ENCODE measurements around the gene RBM3. TPM values are rescaled to one million over a fixed set of nuclear protein-coding genes. Genes with fewer than 3 reads are reported as not detected.
A peak's percentile ranks its signal among the peaks of the same experiment; 100 is the strongest.

Gene RBM3
- polyA plus RNA-seq, 3 donors = 187 to 302 (median 203) TPM

DNA sequence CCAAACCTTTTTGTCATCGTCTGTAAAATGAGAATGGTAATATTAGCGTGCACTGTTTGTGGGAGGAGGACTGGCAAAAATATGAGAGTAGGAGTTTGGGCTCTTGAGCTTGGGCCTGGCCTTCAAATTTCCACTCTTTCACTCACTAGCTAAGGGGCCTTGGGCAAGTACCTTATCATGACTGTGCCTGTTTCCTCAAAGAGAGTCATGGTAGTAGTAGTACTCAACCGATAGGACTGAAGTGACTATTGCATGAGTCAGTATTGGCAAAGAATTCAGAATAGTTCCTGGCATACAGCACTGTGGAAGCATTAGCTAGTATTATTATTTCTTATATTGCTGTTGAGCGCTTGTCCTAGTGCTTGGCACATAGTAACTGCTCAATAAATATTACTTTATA, 16.0 kb upstream of the RBM3 start:
- Histone ChIP-seq H3K4me1 (ENCODE audit: control insufficient read depth in 1 of 2, insufficient read depth in 2 of 2, low read length in 2 of 2) (no peaks in the 10 kb centered on the region), H3K4me3 (replicated peaks in 1 of 3; ENCODE audit: low read depth in 2 of 3, low read length in 3 of 3) (no peak overlapping the region), H2AFZ (ENCODE audit: insufficient read depth, low read depth, low read length, poor library complexity, severe bottlenecking) (no peak overlapping the region), H3K9ac (ENCODE audit: insufficient read depth, low read length, poor library complexity, severe bottlenecking) (no peak overlapping the region), H3K36me3 (replicated peaks in 1 of 2; ENCODE audit: control insufficient read depth in 1 of 2, insufficient read depth in 2 of 2, low read length in 2 of 2) (peaks cover 34 to 63% of the 10 kb centered on the region in 2 donors), H3K27me3 (ENCODE audit: control insufficient read depth in 2 of 2, insufficient read depth in 2 of 2, low read length in 2 of 2) (no peaks in the 10 kb centered on the region), H3K4me2 (replicated peaks; ENCODE audit: extremely low read depth, low read length, poor library complexity, severe bottlenecking) (no peak overlapping the region), H3K27ac (ENCODE audit: low read depth in 1 of 2, low read length in 2 of 2) (no peak overlapping the region), H4K20me1 (ENCODE audit: insufficient read depth, low read length) (no peaks in the 10 kb centered on the region), H3K9me3 (replicated peaks in 1 of 2; ENCODE audit: control insufficient read depth in 1 of 2, insufficient read depth in 1 of 2, low read length in 2 of 2) (no peaks in the 10 kb centered on the region), H3K79me2 (ENCODE audit: insufficient read depth, low read length) (no peaks in the 10 kb centered on the region)
- TF ChIP-seq, protein P1, sequence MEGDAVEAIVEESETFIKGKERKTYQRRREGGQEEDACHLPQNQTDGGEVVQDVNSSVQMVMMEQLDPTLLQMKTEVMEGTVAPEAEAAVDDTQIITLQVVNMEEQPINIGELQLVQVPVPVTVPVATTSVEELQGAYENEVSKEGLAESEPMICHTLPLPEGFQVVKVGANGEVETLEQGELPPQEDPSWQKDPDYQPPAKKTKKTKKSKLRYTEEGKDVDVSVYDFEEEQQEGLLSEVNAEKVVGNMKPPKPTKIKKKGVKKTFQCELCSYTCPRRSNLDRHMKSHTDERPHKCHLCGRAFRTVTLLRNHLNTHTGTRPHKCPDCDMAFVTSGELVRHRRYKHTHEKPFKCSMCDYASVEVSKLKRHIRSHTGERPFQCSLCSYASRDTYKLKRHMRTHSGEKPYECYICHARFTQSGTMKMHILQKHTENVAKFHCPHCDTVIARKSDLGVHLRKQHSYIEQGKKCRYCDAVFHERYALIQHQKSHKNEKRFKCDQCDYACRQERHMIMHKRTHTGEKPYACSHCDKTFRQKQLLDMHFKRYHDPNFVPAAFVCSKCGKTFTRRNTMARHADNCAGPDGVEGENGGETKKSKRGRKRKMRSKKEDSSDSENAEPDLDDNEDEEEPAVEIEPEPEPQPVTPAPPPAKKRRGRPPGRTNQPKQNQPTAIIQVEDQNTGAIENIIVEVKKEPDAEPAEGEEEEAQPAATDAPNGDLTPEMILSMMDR (IDR thresholded peaks at IDR 0.05) = no peak
- Mint-ChIP-seq H3K36me3 (peaks cover 49 to 56% of the 10 kb centered on the region in 2 donors), H3K4me3 (no peak overlapping the region), H3K27me3 (ENCODE audit: low read depth in 3 of 3) (peaks cover 0 to 11% (median 0%) of the 10 kb centered on the region in 3 donors), H3K9me3 (peaks cover 0 to 4% (median 0%) of the 10 kb centered on the region in 7 donors), H3K27ac (peak overlapping the region in 1 of 7 donors; percentile 63), H3K4me1 (no peaks in the 10 kb centered on the region)
- peak in 1 of 3 donors; percentile 11 for DNase-seq
- intact Hi-C loops (cut with micrococcal nuclease) = no loop called here
- no CpG with 5 or more reads among the region's 4 CpGs for WGBS (ENCODE audit: insufficient coverage)

DNA sequence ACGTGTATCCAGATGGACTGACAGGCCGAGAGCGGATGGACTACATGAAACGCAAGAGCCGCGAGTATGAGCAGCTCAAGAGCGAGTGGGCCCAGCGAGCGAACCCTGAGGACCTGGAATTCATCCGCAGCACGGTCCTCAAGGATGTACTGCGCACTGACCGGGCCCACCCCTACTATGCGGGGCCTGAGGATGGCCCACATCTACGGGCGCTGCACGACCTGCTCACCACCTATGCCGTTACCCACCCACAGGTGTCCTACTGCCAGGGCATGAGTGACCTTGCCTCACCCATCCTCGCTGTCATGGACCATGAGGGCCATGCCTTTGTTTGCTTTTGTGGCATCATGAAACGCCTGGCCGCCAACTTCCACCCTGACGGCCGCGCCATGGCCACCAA, 14.6 kb upstream of the RBM3 start:
- Mint-ChIP-seq H3K36me3 (peaks cover 51 to 54% of the 10 kb centered on the region in 2 donors), H3K27me3 (ENCODE audit: low read depth in 3 of 3) (peaks cover 0 to 8% (median 0%) of the 10 kb centered on the region in 3 donors), H3K4me1 (no peaks in the 10 kb centered on the region), H3K4me3 (no peak overlapping the region), H3K27ac (no peak overlapping the region), H3K9me3 (peaks cover 0 to 4% (median 2%) of the 10 kb centered on the region in 7 donors)
- Histone ChIP-seq H2AFZ (ENCODE audit: insufficient read depth, low read depth, low read length, poor library complexity, severe bottlenecking) (no peak overlapping the region), H3K27me3 (ENCODE audit: control insufficient read depth in 2 of 2, insufficient read depth in 2 of 2, low read length in 2 of 2) (no peaks in the 10 kb centered on the region), H3K9me3 (replicated peaks in 1 of 2; ENCODE audit: control insufficient read depth in 1 of 2, insufficient read depth in 1 of 2, low read length in 2 of 2) (no peaks in the 10 kb centered on the region), H3K36me3 (replicated peaks in 1 of 2; ENCODE audit: control insufficient read depth in 1 of 2, insufficient read depth in 2 of 2, low read length in 2 of 2) (peaks cover 38 to 60% of the 10 kb centered on the region in 2 donors), H3K4me3 (replicated peaks in 1 of 3; ENCODE audit: low read depth in 2 of 3, low read length in 3 of 3) (no peak overlapping the region), H3K79me2 (ENCODE audit: insufficient read depth, low read length) (no peaks in the 10 kb centered on the region), H3K27ac (ENCODE audit: low read depth in 1 of 2, low read length in 2 of 2) (no peak overlapping the region), H4K20me1 (ENCODE audit: insufficient read depth, low read length) (no peaks in the 10 kb centered on the region), H3K9ac (ENCODE audit: insufficient read depth, low read length, poor library complexity, severe bottlenecking) (no peak overlapping the region), H3K4me2 (replicated peaks; ENCODE audit: extremely low read depth, low read length, poor library complexity, severe bottlenecking) (no peak overlapping the region), H3K4me1 (ENCODE audit: control insufficient read depth in 1 of 2, insufficient read depth in 2 of 2, low read length in 2 of 2) (no peaks in the 10 kb centered on the region)
- intact Hi-C loops (cut with micrococcal nuclease) = no loop called here
- 100% methylated on average over 4 of the region's 24 CpGs for WGBS (ENCODE audit: insufficient coverage)
- TF ChIP-seq, protein P1 (IDR thresholded peaks at IDR 0.05) = no peak
- no peak for DNase-seq

Measured in CD14-positive monocyte (primary cell).